NCI-H526 treated with DMSO at 0.1 percent for 48 hours (cell line): ENCODE measurements around the gene NTN3.
A peak's percentile ranks its signal among the peaks of the same experiment; 100 is the strongest.
"Not testable (repeated sequence)": the region's sequence is repeated elsewhere in the genome, so short reads cannot be mapped to it uniquely, and the experiment has no call there.

Experiments
- DNase-seq: peaks from one replicate; lab custom pipeline; 2025; lab: John Stamatoyannopoulos, UW

Gene NTN3

GRCh38 chr16:2441143-2441804 is 29.8 kb upstream of the NTN3 start:
- DNase-seq, result not testable (repeated sequence)

GRCh38 chr16:2443555-2443954 is 27.5 kb upstream of the NTN3 start:
- no peak for DNase-seq

- DNase-seq, result no peak
These were observed 23.0 kb upstream of the NTN3 start for GRCh38 chr16:2447920-2448583.

DNA sequence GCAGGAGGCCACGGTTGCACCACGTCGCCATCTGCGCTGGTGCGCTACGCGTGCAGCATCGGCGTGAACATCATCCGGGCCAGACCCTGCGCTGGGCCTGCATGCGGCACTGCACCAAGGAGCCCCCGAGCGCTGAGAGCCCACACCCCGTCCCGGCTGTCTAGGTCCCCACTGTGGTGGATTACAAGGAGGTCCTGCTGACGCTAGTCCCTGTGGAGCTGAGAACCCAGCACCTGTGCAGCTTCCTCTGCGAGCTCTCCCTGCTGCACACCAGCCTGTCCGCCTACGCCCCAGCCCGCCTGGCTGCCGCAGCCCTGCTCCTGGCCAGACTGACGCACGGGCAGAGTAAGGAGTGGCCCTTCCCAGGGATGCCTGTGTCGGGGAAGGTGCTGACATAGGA is 22.0 kb upstream of the NTN3 start:
- no peak for DNase-seq

- no peak for DNase-seq
These were observed 20.6 kb upstream of the NTN3 start for GRCh38 chr16:2450535-2450934.

DNA sequence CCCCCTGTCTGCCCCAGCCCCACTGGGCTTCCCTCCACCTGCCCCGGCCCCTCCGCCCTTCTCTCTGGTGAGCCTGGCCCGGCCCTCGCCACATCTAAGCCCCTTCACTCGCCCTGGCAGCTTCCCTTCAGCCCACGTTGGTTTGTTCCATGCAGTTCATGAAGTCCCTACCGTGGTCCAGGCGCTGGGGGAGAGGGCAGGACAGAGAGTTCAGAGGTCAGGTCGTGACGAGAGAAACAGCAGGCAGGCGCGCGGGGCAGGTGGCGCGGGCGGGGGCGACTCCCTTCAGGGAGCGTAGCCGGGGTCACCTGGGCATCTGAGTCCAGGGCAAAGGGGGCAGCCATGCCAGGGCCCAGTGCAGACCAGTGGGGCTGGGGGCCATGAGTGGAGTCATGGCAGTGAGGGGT is 20.1 kb upstream of the NTN3 start:
- no peak for DNase-seq

DNA sequence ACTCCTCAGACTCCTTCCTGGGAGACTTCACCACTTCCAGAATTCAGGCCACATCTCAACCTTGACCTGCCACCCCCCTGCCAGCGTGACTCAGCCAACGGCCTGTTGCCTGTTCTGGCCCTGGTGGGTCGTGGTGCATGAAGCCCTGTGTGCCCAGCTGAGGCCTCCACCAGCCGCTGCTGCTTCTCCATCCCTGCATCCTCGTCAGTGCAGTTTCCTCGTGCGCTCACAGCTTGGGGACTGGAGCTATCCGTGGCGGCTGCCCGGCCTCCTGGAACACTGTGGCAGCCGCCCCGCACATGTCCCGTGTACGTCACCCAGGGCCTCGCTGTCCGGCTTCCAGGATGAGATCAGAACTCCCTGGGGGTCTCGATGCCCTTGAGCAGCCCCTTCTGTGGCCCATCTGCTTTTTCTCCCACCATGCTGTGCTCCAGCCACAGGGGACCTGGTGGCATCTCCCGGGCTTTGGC is 19.2 kb upstream of the NTN3 start:
- no peak for DNase-seq

DNA sequence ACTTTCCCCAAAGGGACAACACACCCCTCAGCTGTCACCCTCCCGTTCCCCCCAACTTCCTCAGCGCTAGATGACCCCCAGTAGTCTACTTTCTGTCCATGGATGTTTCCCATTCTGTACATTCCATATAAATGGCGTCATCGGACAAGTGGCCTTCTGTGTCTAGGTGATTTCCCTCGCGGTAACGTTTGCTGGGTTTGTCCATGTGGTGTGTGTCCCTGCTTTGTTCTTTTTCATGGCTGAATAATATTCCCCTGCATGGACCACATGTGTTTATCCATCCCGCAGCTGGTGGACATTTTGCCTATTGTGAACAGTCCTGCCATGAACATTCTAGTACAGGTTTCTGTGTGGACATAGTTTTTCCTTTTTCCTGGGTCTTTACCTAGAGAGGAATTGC is 18.4 kb upstream of the NTN3 start:
- no peak for DNase-seq

GRCh38 chr16:2455081-2455845 is 15.8 kb upstream of the NTN3 start:
- DNase-seq, result no peak

DNA sequence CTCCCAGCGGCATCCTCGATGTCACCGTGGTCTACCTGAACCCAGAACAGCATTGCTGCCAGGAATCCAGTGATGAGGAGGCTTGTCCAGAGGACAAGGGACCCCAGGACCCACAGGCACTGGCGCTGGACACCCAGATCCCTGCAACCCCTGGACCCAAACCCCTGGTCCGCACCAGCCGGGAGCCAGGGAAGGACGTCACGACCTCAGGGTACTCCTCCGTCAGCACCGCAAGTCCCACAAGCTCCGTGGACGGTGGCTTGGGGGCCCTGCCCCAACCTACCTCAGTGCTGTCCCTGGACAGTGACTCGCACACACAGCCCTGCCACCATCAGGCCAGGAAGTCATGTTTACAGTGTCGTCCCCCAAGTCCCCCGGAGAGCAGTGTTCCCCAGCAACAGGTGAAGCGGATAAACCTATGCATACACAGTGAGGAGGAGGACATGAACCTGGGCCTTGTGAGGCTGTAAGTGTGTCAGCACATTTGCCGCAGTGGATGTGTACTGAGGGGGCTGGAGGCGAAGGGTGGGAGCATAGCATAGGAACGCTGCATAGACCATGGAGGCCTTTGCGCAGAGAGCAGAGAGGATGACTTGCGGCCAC is 14.4 kb upstream of the NTN3 start:
- DNase-seq, result no peak

DNA sequence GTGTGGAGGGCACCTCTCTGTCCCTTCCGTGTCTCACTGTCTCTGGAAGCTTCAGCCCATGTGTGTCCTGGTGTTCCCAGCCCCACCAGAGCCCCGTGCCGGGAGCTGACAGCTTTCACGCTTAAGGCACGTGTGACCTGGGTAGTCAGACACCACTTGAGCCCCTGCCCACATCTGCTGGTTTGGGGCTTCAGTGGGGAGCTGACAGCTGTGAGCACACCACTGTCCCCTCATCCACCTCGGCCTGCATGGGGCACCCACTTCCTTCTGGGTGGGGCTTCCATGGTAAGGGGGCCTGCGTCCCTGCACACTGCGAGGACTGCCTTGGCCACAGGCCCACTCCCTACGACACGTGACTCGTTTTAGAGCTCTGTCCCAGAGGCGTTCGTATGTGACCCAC is 13.8 kb upstream of the NTN3 start:
- no peak for DNase-seq

- DNase-seq, result no peak
These were observed 13.2 kb upstream of the NTN3 start for GRCh38 chr16:2457946-2458345.

DNA sequence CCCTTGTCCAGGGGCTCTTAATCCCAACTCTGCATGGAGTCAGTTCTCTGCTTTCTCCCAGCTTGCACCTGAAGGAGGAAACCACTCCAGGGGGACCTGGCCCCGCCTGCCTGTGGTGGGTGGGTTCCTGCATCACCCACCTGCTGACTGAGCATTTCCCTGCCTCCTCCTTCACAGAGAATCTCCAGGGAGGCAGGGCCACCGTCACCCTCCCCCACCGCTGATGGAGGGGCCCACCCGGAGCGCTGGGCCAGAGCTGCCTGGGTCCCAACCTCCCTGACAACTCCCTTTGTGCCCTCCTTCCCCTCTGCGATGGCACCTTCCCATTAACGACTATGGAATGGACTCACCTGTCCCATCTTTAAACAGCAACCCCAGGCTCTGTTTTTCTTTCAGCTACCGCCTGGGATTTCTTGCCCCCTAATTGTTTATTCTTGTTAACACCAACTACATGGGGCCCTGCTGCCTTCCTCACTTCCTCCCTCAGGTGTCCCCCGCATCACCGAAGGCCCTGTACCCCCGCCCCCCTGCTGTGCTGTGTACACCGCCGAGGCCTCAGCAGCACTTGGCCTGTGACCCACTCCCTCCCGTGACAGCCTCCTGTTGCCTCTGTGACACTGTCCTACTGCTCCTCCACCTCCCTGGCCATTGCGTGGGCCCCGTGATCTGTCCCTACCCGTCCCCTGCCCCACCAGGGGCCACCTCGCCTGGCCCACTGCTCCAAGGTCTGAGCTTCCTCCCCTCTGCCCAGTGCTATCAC is 12.0 kb upstream of the NTN3 start:
- DNase-seq, result no peak

- peak; percentile 81 for DNase-seq
These were observed 11.3 kb upstream of the NTN3 start, which contains the start of gene TEDC2 for GRCh38 chr16:2459647-2460390. TSS of gene TEDC2 (plus strand) at chr16:2460109. CDS start at chr16:2460145, 36 bp downstream.

GRCh38 chr16:2460391-2460713 is 10.7 kb upstream of the NTN3 start:
- no peak for DNase-seq

GRCh38 chr16:2460916-2461315 is 10.2 kb upstream of the NTN3 start:
- DNase-seq, result no peak

GRCh38 chr16:2462031-2462866 is 8.8 kb upstream of the NTN3 start:
- DNase-seq, result no peak

GRCh38 chr16:2464333-2464732 is 6.8 kb upstream of the NTN3 start:
- no peak for DNase-seq

DNA sequence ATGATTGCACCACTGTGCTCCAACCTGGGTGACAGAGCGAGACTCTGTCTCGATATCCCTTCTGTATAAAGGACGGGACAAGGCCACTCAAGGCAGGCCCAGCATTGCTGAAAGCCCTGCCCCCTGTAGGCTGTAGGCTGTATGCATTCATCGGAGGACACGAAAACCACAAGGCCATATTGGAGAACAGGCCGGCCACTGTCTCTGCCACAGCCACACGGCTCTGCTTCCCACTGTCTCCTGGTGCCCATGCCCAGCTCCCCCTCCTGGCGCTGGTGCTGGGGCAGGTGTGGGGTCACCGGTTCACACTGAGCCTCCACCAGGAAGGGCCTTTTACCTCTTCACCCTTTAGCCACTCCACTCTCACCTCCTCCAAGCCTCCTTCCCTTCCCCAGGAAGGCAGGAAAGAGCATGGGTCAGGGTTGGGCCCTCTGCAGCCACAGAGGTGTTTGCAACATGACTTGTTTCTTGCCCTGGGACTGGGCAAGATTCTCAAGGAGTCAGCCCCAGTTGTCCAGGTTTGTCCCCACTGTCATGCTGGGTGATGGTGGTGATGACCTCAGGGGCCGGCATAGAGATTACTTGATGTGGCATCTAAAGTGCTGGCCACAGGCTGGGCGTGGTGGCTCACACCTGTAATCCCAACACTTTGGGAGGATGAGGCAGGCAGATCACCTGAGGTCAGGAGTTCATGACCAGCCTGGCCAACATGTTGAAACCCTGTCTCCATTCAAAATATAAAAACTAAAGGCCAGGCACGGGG is 5.3 kb upstream of the NTN3 start:
- no peak for DNase-seq
